Activated T-helper 1 cell treated with anti-CD3 and anti-CD28 coated beads, Interleukin-12 subunit alpha, Interleukin-12 subunit beta, Interleukin-2, Interleukin-4 antibody, amounts not matched to agents 30 ng/mL and 10 ng/mL and 1 ng/mL, durations not matched to agents 14 hours and 24 hours and 36 hours (primary cell): ENCODE data around the gene TDRD3. TPM values are rescaled to one million over a fixed set of nuclear protein-coding genes. Genes with fewer than 3 reads are reported as not detected.
A peak's percentile ranks its signal among the peaks of the same experiment; 100 is the strongest.
"Not testable (repeated sequence)": the region's sequence is repeated elsewhere in the genome, so short reads cannot be mapped to it uniquely, and the experiment has no call there.

Source experiments
- DNase-seq: peaks from one replicate; pipeline ENCODE4 v3.0.0; 2021; ENCODE audit warnings: low spot score
- H3K27ac Mint-ChIP-seq: one replicate; pipeline ENCODE4 v1.8.0; 2021; ENCODE audit warnings: mild to moderate bottlenecking, mixed read lengths
- H3K27me3 Mint-ChIP-seq: one replicate; pipeline ENCODE4 v1.8.0; 2022; ENCODE audit warnings: mild to moderate bottlenecking, moderate library complexity, mixed read lengths; ENCODE audit not compliant: insufficient read depth
- H3K36me3 Mint-ChIP-seq: one replicate; pipeline ENCODE4 v1.8.0; 2021; ENCODE audit warnings: low read depth, mixed read lengths
- H3K4me1 Mint-ChIP-seq: one replicate; pipeline ENCODE4 v1.8.0; 2021; ENCODE audit warnings: low read depth, mixed read lengths
- H3K4me3 Mint-ChIP-seq: one replicate; pipeline ENCODE4 v1.8.0; 2021; ENCODE audit warnings: mild to moderate bottlenecking, moderate library complexity, mixed read lengths
- H3K9me3 Mint-ChIP-seq: one replicate; pipeline ENCODE4 v1.8.0; 2021; ENCODE audit warnings: mixed read lengths
- intact Hi-C: fragments of 100-400 bp; cut with micrococcal nuclease; formaldehyde crosslinking; loops from one replicate; pipeline ENCODE4 v1.15.1; 2024
- total RNA-seq: library from RNA; stranded (reverse); gene quantifications from 2 replicates; pipeline ENCODE4 v1.2.3, GENCODE V29; 2022

The TDRD3 gene
- total RNA-seq, 1 donor from 2014 or later = 20.7 TPM

DNA sequence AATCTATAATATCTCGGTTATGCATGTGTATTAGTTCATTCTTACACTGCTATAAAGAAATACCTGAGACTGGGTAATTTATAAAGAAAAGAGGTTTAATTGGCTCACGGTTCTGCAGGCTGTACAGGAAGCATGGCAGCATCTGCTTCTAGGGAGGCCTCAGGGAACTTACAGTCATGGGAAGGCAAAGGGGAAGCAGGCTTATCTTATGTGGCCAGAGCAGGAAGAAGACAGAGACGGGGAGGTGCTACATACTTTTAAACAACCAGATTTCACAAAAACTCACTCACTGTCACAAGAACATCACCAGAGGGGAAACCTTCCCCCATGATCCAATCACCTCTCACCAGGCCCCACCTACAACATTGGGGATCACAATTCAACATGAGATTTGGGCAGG lies 17.7 kb upstream of the TDRD3 start:
- H3K9me3 Mint-ChIP-seq, H3K27ac Mint-ChIP-seq, H3K36me3 Mint-ChIP-seq, intact Hi-C loops, H3K27me3 Mint-ChIP-seq, H3K4me1 Mint-ChIP-seq, DNase-seq, H3K4me3 Mint-ChIP-seq: not testable (repeated sequence)

DNA sequence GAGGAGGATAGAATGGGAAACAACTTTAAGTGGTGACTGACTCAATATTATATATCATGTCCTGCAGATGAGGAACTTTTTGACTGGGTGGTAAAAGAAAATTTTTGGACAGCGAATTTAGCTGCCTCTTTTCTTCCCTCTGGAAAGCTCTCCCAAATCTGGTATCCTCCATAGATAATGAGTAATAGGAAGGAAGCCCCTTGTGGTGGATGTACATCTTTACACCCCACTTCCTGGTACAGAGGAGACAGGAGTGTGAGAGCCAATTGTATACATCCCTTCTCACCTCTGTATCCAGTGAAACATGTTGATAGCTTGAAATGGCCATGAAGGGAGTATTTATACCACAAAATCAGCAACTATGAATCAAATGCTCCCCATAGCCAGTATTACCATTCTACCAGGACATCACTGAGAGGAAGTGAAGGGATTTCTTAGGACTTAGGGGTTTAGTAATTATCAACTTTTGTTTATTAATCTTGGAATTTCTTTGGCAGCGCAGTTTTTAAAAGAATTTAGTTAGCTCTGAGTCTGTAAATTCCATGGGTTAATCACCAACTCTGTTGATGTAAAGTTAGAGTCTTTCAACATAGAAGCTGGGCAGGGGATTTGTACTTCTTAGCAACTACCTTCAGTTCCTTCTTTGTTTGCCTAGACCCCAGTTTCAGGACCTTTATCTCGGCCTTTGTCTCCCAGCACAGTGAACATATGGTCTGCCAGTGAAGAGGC lies 17.0 kb upstream of the TDRD3 start:
- Mint-ChIP-seq H3K36me3 (no peaks in the 10 kb centered on the region), H3K27ac (no peak overlapping the region), H3K4me3 (no peak overlapping the region), H3K27me3 (peaks cover 8% of the 10 kb centered on the region), H3K9me3 (no peaks in the 10 kb centered on the region), H3K4me1 (no peaks in the 10 kb centered on the region)
- intact Hi-C loops = no loop called here
- DNase-seq = no peak

DNA sequence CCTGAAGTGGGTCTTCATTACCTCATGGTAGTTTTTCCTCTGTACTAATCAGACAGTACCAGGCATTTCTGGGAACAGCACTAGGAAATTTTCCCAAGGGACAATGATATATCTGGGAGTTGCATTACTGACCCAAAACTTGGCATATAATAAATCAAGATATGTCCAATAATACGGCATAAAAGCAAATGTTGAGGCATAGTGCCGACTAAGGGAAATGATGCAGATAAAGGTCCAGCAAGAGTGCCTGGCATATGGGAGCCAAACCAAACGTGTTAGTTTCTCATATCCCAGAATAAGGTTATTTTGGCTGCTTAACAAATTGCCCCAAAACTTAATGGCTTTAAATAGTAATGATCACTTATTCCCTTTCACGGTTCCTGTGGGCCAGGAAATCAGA lies 12.1 kb upstream of the TDRD3 start:
- H3K4me3 Mint-ChIP-seq = no peak overlapping the region
- H3K4me1 Mint-ChIP-seq = no peaks in the 10 kb centered on the region
- no peak for DNase-seq
- H3K27ac Mint-ChIP-seq = no peak overlapping the region
- H3K27me3 Mint-ChIP-seq = peaks cover 10% of the 10 kb centered on the region
- intact Hi-C loops = no loop called here
- H3K36me3 Mint-ChIP-seq = no peaks in the 10 kb centered on the region
- no peaks in the 10 kb centered on the region for H3K9me3 Mint-ChIP-seq

DNA sequence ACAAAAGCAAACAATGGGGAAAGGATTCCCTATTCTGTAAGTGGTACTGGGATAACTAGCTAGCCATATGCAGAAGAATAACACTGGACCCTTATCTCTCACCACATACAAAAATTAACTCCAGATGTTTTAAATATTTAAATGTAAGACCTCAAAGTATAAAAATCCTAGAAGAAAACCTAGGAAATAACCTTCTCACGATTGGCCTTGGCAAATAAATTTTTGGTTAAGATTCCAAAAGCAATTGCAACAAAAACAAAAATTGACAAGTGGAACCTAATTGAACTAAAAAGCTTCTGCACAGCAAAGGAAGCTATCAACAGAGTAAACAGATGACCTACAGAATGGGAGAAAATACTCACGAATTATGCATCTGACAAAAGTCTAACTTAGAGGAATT lies 10.8 kb upstream of the TDRD3 start:
- DNase-seq = no peak
- Mint-ChIP-seq H3K36me3 (no peaks in the 10 kb centered on the region), H3K27me3 (peaks cover 7% of the 10 kb centered on the region), H3K4me1 (no peaks in the 10 kb centered on the region), H3K9me3 (no peaks in the 10 kb centered on the region), H3K27ac (no peak overlapping the region), H3K4me3 (no peak overlapping the region)
- intact Hi-C loops = no loop called here

DNA sequence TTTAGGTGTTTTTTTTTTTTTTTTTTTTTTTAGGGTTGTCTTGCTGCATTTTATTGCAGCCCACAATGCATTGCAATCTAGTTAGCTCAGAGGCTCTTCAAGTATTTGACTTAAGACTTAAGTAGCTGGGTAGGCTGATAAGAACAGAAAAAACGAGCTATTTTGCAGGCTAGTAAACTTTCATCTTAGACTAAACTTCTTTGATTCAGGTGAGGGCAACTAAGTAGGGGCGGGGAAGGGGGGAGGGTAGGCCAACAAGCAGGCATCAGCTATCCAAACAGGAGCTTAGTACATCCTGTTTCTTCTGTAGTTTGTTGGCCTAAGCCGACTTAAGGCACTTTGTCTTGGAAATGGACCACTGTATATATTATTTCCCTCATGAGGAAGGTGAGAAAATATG lies 4.9 kb upstream of the TDRD3 start:
- peaks cover 15% of the 10 kb centered on the region for H3K4me1 Mint-ChIP-seq
- H3K4me3 Mint-ChIP-seq = no peak overlapping the region
- H3K36me3 Mint-ChIP-seq = no peaks in the 10 kb centered on the region
- DNase-seq = no peak
- H3K27me3 Mint-ChIP-seq = no peaks in the 10 kb centered on the region
- H3K27ac Mint-ChIP-seq = no peak overlapping the region
- intact Hi-C loops = no loop called here
- no peaks in the 10 kb centered on the region for H3K9me3 Mint-ChIP-seq

DNA sequence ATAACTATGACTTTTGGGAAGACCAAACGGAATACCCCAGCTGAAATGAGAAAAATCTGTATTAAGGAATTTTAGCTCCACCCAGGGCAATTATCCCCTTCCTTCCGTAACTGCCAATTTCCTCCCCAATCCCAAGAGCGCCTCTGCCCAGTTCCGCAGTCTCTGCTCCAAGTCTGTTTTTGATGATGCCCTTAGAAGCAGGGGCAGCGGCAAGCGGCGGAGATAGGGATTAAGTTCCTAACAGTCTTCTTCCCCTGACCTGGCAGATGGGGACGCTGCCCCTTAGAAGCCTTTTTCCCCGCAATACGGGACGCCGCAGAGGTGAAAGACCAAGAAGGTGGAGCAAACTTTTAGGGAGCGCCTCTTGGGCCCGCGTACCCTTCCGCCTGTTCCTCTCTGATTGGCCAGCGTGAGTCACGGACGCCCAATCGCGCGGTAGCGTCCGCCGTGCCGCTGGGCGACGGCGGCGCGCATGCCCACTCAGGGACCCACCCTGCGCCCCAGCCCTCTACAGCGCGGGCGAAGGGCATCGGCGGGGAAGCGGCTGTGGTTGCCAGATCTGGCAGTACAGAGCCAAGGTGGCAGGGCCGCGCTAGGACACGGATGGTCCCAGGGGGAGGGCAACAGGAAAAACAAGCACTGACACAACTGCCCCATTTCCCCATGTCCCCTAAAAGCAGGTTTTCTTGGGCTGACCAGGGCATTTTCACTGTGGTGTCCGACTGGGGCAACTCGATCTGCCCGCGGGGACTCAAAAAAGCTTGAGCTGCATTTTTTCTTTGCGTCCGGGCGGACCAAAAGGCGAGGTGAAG lies 843 bp upstream of the TDRD3 start:
- intact Hi-C loops = loop anchor here (1.0 to 2.0 kb wide), 2 partner anchors 21 to 232 kb away; no protein-coding TSS in a partner anchor
- Mint-ChIP-seq H3K4me3 (peak overlapping the region; percentile 95), H3K27me3 (no peaks in the 10 kb centered on the region)

DNA sequence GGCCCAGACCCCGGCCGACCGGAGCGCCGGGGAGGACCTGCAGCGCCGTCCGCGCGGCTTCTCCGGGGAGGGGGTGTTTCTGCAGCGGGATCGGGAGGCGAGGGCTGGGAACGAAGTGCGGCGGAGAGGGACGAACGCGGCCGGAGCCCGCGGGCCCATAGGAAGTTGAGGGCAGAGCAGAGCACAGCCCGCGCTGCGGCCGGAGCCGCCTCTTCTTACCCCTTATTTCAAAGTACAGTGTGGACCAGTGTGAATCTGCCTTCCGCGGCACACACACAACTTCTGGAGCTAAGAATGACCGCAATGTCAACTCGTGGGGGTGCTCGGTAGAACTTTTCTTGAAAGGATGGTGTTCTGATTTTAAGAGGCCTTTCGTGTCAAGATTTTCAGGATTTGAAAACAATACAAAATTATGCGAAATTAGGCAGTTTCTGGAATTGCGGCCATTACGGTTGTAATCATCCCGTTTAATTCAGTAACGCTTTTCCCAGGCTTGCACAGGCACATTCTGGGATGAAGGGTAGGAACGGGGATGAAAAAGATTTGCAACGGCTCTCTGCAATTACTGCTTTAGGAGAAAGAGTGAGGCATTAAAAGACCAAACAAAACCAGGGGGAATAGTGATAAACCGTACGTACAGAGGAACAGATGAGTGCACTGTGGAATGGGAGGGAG lies 821 bp downstream of the TDRD3 start:
- Mint-ChIP-seq H3K27ac (peak overlapping the region; percentile 96), H3K27me3 (no peaks in the 10 kb centered on the region)

More for the DNA sequence above, 843 bp upstream of the TDRD3 start:
- no peaks in the 10 kb centered on the region for H3K36me3 Mint-ChIP-seq
- peak overlapping the region; percentile 97 for H3K27ac Mint-ChIP-seq
- H3K9me3 Mint-ChIP-seq = no peaks in the 10 kb centered on the region
- DNase-seq = peak; percentile 85
- H3K4me1 Mint-ChIP-seq = peaks cover 35% of the 10 kb centered on the region

DNA sequence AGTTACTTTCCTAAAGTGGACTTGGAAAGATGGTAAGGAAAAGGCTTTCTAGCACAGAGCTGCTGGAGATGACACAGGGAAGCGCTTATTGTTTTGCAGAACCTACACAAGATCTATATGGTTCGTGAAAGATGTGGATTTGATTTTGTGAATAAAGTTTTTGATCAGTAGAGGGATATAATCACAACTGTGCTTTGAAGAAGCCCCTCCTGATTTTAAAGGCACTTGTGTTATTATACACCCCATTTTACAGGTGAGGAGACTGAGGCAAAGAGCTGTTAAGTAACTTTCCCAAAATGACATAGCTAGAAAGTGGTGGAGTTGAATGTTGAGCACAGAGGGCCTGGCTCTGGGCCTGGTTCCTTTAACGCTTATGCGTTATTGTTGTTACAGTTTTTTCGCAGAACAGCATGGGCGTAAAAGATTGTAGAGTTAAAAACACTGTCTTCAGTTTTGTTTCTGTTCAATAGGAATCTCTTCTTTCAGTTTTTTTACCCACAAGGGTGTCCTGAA lies 1.4 kb downstream of the TDRD3 start:
- Mint-ChIP-seq H3K36me3 (peaks cover 1% of the 10 kb centered on the region), H3K9me3 (no peaks in the 10 kb centered on the region)
- intact Hi-C loops = loop anchor here (1.0 kb wide), 1 partner anchor 33 kb away; no protein-coding TSS in a partner anchor

More for the DNA sequence above, 821 bp downstream of the TDRD3 start:
- Mint-ChIP-seq H3K9me3 (no peaks in the 10 kb centered on the region), H3K36me3 (peaks cover 1% of the 10 kb centered on the region), H3K4me1 (peaks cover 46% of the 10 kb centered on the region), H3K4me3 (peak overlapping the region; percentile 91)
- intact Hi-C loops = loop anchor here (1.0 to 2.0 kb wide), 2 partner anchors 19 to 33 kb away; no protein-coding TSS in a partner anchor
- DNase-seq = no peak

DNA sequence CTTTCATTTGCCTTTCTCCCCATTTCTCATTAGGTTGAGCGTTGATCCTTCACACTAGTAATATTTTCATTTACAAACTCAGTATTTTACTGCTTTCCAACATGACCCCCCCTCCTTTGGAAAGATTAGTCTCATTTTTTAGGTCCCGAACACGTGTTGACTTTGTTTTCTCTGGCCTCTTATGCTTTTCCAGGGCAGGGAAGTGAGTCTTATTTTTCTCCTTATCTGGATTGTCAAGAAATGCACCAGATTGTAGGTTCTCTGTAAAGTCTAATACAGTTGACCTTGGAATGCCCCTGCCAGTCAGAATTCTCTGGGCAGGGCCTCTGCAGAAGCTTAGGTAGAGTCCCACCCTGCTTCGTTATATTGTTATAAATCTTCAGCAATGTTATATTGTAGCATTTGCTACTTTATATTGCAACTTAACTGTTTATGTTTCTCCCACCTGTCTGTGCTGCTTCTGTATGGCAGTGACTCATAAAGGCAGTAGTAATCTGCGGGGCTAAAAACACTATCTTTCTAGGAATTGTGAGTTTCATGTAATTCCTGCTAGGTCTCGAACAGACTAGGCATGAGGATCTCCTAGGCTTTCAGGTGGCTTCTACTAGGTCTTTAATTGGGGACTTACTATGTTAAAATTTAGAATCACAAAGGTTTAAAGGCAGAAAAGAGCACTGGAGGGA lies 2.0 kb downstream of the TDRD3 start:
- peaks cover 46% of the 10 kb centered on the region for H3K4me1 Mint-ChIP-seq
- intact Hi-C loops = loop anchor here (1.0 kb wide), 1 partner anchor 32 kb away; no protein-coding TSS in a partner anchor
- peak overlapping the region; percentile 91 for H3K4me3 Mint-ChIP-seq
- no peak for DNase-seq
- no peaks in the 10 kb centered on the region for H3K9me3 Mint-ChIP-seq
- H3K27me3 Mint-ChIP-seq = no peaks in the 10 kb centered on the region
- peak overlapping the region; percentile 84 for H3K27ac Mint-ChIP-seq
- peaks cover 1% of the 10 kb centered on the region for H3K36me3 Mint-ChIP-seq

More for the DNA sequence above, 1.4 kb downstream of the TDRD3 start:
- Mint-ChIP-seq H3K27me3 (no peaks in the 10 kb centered on the region), H3K4me1 (peaks cover 46% of the 10 kb centered on the region), H3K27ac (peak overlapping the region; percentile 96), H3K4me3 (peak overlapping the region; percentile 91)
- no peak for DNase-seq

DNA sequence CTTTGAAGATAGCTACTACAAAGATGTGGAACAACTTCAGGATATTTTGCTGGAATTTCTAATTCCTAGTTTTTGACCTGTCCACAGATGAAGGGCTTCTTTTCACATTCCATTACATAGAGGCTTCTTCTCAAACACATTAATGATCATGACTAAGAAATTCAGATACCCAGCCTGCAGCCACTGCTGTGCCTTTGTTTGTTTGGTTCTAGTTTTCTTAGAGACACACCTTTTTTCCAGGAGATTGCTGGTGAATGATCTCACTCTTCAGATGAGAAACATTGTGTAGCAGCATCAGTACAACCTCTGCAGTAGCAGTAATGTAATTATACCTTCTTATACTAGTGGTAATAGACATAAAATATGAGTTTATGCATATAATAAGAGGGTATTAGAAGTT lies 5.0 kb downstream of the TDRD3 start:
- Mint-ChIP-seq H3K4me1 (peaks cover 31% of the 10 kb centered on the region), H3K27ac (no peak overlapping the region), H3K27me3 (no peaks in the 10 kb centered on the region), H3K4me3 (no peak overlapping the region), H3K36me3 (peaks cover 6% of the 10 kb centered on the region), H3K9me3 (no peaks in the 10 kb centered on the region)
- DNase-seq = no peak
- intact Hi-C loops = no loop called here

DNA sequence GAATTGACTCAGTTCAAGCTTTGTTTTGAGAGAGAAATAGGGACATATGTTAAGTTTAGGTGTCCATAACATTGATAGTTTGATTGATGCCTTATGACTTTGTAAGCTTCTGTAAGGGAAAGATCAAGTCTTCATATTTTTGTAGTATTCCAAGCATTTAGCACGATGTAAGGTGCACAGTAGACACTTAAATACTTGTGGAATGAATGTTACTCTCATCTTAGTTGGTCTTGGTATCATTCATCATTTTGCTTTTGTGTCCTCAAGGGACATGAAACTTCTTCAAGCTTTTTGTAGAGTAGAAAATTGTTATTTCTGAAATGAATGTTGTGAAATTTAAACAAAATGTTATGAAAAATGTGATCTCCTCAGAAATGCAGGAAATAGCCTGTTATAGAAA lies 10.1 kb downstream of the TDRD3 start:
- peaks cover 12% of the 10 kb centered on the region for H3K36me3 Mint-ChIP-seq
- no peaks in the 10 kb centered on the region for H3K9me3 Mint-ChIP-seq
- H3K27ac Mint-ChIP-seq = no peak overlapping the region
- intact Hi-C loops = no loop called here
- no peak for DNase-seq
- H3K4me1 Mint-ChIP-seq = peaks cover 15% of the 10 kb centered on the region
- no peaks in the 10 kb centered on the region for H3K27me3 Mint-ChIP-seq
- H3K4me3 Mint-ChIP-seq = no peak overlapping the region

DNA sequence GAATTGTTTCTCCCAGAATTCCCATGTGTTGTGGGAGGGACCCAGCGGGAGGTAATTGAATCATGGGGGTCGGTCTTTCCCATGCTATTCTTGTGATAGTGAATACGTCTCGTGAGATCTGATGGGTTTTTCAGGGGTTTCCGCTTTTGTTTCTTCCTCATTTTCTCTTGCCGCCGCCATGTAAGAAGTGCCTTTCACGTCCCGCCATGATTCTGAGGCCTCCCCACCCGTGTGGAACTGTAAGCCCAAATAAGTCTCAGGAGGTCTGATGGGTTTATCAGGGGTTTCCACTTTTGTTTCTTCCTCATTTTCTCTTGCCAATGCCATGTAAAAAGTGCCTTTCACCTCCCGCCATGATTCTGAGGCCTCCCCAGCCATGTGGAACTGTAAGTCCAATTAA lies 10.8 kb downstream of the TDRD3 start:
- peaks cover 13% of the 10 kb centered on the region for H3K4me1 Mint-ChIP-seq
- intact Hi-C loops = not testable (repeated sequence)

More for the DNA sequence above, 10.8 kb downstream of the TDRD3 start:
- H3K4me3 Mint-ChIP-seq, H3K9me3 Mint-ChIP-seq, DNase-seq, H3K27me3 Mint-ChIP-seq, H3K27ac Mint-ChIP-seq: not testable (repeated sequence)
- peaks cover 12% of the 10 kb centered on the region for H3K36me3 Mint-ChIP-seq
